Upper lobe of left lung (tissue), 6 donors: ENCODE results near the gene SH3D21. TPM values are rescaled to one million over a fixed set of nuclear protein-coding genes. Genes with fewer than 3 reads are reported as not detected.
A peak's percentile ranks its signal among the peaks of the same experiment; 100 is the strongest.

ENCODE experiments used
- ATAC-seq, 2 donors: fragments of 200-7000 bp; cut with Tn5 transposase; one replicate each; pipeline ENCODE4 v1.9.1; 2022; ENCODE audit warnings: mild to moderate bottlenecking in 2 of 2, moderate library complexity in 2 of 2; ENCODE audit not compliant: low FRiP score in 2 of 2
- DNase-seq, 2 donors: peaks; one replicate each; pipeline ENCODE4 v3.0.0-alpha.2; 2019 to 2020
- H3K27ac ChIP-seq, 4 donors: fragments of 200-600 bp; sonication (generic); one replicate each; pipeline ENCODE4 v1.5.1; 2016 to 2019
- H3K27me3 ChIP-seq, 4 donors: fragments of 200-600 bp; sonication (generic); one replicate each; pipeline ENCODE4 v1.5.1; 2017 to 2019
- H3K36me3 ChIP-seq, 4 donors: fragments of 200-600 bp; sonication (generic); one replicate each; pipeline ENCODE4 v1.5.1; 2016 to 2019
- H3K4me1 ChIP-seq, 4 donors: fragments of 200-600 bp; sonication (generic); one replicate each; pipeline ENCODE4 v1.5.1; 2018 to 2019
- H3K4me3 ChIP-seq, 4 donors: fragments of 200-600 bp; sonication (generic); one replicate each; pipeline ENCODE4 v1.5.1; 2017 to 2019; ENCODE audit warnings: mild to moderate bottlenecking in 2 of 4, moderate library complexity in 1 of 4
- H3K9me3 ChIP-seq, 4 donors: fragments of 200-600 bp; sonication (generic); one replicate each; pipeline ENCODE4 v1.5.1; 2018 to 2019
- EP300 ChIP-seq, 4 donors: sonication (generic); formaldehyde crosslinking; IDR thresholded peaks; one replicate each; pipeline ENCODE4 v1.5.1; 2017; ENCODE audit warnings: antibody characterized with exemption in 4 of 4, control low read depth in 2 of 4
- POLR2A ChIP-seq, 4 donors: fragments of 450-650 bp; IDR thresholded peaks; one replicate each; pipeline ENCODE4 v1.5.1; 2016 to 2017; ENCODE audit warnings: antibody characterized with exemption in 4 of 4, mild to moderate bottlenecking in 2 of 4
- POLR2AphosphoS5 ChIP-seq, 2 donors: sonication (generic); formaldehyde crosslinking; IDR thresholded peaks; one replicate each; pipeline ENCODE4 v1.5.1; 2017; ENCODE audit warnings: antibody characterized with exemption in 2 of 2
- WGBS, 2 donors: methylation state at CpG; one replicate each; pipeline ENCODE4 v1.1.5; 2017 to 2018; 5-methylcytosine and 5-hydroxymethylcytosine counted together
- total RNA-seq, 6 donors: library from RNA; depleted of rRNA in 4 of 6; stranded (reverse); fragments of >200 nt in 4 of 6; gene quantifications; one replicate each; pipeline versions ENCODE4 v1.1.0 to v1.2.1, GENCODE V29; 2016 to 2021
- TF ChIP-seq, protein P1 (sequence below), 6 experiments: fragments of 450-650 bp in 4 of 6; fragments of 200-600 bp in 2 of 6; sonication (generic) in 2 of 6; IDR thresholded peaks; one replicate each; pipeline ENCODE4 v1.5.1; 2016 to 2019; ENCODE audit warnings: antibody characterized with exemption in 6 of 6
- donor health status: DM: no; HTN: no; CAD: no; lungs with moderate emphysema.
- donor health status: DM: no; HTN: yes; CAD: no; lungs with severe emphysema.

SH3D21 gene
- total RNA-seq, 6 donors from 2014 or later: 4.4 to 65.0 (median 13.1) TPM

DNA sequence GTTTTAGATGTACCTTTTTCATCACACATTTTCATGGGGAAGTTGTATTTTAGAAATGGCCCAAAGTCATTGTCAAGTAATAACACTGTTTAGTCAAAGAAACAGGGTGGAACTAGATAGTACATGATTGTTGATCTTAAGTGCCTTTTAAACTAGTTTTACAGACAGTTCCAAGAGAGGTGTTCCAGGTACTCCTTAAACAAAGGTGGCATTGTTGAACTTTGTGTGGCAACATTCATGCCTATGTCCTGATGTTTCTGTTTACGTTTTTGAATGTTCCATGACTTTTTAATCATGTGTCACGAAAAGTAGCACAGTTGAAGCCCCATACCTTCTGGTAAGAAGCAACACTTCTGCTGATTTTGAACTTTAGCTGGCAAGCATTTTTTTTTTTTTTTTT is 9.1 kb upstream of the SH3D21 start:
- peaks cover 24 to 92% (median 63%) of the 10 kb centered on the region in 4 donors for H3K36me3 ChIP-seq
- H3K4me1 ChIP-seq: peaks cover 7 to 17% (median 11%) of the 10 kb centered on the region in 4 donors
- no peaks in the 10 kb centered on the region for H3K9me3 ChIP-seq
- TF ChIP-seq, protein P1, sequence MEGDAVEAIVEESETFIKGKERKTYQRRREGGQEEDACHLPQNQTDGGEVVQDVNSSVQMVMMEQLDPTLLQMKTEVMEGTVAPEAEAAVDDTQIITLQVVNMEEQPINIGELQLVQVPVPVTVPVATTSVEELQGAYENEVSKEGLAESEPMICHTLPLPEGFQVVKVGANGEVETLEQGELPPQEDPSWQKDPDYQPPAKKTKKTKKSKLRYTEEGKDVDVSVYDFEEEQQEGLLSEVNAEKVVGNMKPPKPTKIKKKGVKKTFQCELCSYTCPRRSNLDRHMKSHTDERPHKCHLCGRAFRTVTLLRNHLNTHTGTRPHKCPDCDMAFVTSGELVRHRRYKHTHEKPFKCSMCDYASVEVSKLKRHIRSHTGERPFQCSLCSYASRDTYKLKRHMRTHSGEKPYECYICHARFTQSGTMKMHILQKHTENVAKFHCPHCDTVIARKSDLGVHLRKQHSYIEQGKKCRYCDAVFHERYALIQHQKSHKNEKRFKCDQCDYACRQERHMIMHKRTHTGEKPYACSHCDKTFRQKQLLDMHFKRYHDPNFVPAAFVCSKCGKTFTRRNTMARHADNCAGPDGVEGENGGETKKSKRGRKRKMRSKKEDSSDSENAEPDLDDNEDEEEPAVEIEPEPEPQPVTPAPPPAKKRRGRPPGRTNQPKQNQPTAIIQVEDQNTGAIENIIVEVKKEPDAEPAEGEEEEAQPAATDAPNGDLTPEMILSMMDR (IDR thresholded peaks at IDR 0.05): no peak
- TF ChIP-seq POLR2AphosphoS5 (IDR thresholded peaks at IDR 0.05) (no peak), POLR2A (IDR thresholded peaks at IDR 0.05) (no peak), EP300 (IDR thresholded peaks at IDR 0.05) (no peak)
- H3K27ac ChIP-seq: peak overlapping the region in 1 of 4 donors; percentile 29
- no peak overlapping the region for H3K4me3 ChIP-seq
- H3K27me3 ChIP-seq: no peaks in the 10 kb centered on the region
- ATAC-seq: no peak
- WGBS, 2 donors: 83 to 89% methylated on average over 2 of the region's 2 CpGs
- DNase-seq: no peak

GRCh38 chr1:36298640-36299039 is 7.5 kb upstream of the SH3D21 start:
- no peak for ATAC-seq
- Histone ChIP-seq H3K4me3 (no peak overlapping the region), H3K9me3 (no peaks in the 10 kb centered on the region), H3K36me3 (peaks cover 20 to 93% (median 64%) of the 10 kb centered on the region in 4 donors), H3K27me3 (no peaks in the 10 kb centered on the region), H3K27ac (no peak overlapping the region), H3K4me1 (peaks cover 7 to 17% (median 11%) of the 10 kb centered on the region in 4 donors)
- 87 to 96% methylated on average over 5 of the region's 5 CpGs for WGBS, 2 donors
- no peak for TF ChIP-seq EP300 (IDR thresholded peaks at IDR 0.05)
- no peak for TF ChIP-seq POLR2A (IDR thresholded peaks at IDR 0.05)
- TF ChIP-seq, protein P1 (IDR thresholded peaks at IDR 0.05): no peak
- no peak for TF ChIP-seq POLR2AphosphoS5 (IDR thresholded peaks at IDR 0.05)
- no peak for DNase-seq

GRCh38 chr1:36300526-36300925 is 5.6 kb upstream of the SH3D21 start:
- H3K9me3 ChIP-seq: no peaks in the 10 kb centered on the region
- ATAC-seq (peak; percentile 15 to 48), DNase-seq (no peak)
- peaks cover 15 to 90% (median 59%) of the 10 kb centered on the region in 4 donors for H3K36me3 ChIP-seq
- H3K27ac ChIP-seq: peak overlapping the region in 3 of 4 donors; percentile 32 to 67 (median 47)
- no peak overlapping the region for H3K4me3 ChIP-seq
- 73 to 100% methylated on average over 1 of the region's 1 CpG for WGBS, 2 donors
- H3K4me1 ChIP-seq: peaks cover 7 to 21% (median 15%) of the 10 kb centered on the region in 4 donors
- TF ChIP-seq POLR2AphosphoS5 (IDR thresholded peaks at IDR 0.05) (no peak), POLR2A (IDR thresholded peaks at IDR 0.05) (no peak), EP300 (IDR thresholded peaks at IDR 0.05) (no peak)
- TF ChIP-seq, protein P1 (IDR thresholded peaks at IDR 0.05): no peak
- H3K27me3 ChIP-seq: no peaks in the 10 kb centered on the region

DNA sequence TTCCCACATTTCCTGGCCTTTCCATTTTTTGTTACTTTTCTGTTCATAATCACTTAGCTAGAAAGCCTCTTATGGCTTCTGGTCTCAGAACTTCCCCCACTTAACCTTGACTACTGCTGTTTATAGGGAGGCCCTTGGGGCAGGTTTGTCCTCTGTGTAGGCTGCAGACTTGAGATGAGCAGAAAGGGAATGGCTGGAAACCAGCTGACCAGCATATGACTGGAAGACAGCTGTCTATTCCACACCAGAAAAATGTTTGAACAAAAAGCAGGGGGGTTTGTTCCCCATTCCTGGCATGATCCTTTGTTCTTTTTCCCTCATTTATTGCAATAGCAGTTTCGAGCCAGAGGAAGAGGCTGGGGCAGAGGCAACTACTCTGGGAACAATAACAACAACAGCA is 4.9 kb upstream of the SH3D21 start:
- no peak for DNase-seq
- peak overlapping the region in 3 of 4 donors; percentile 18 to 47 (median 31) for H3K27ac ChIP-seq
- no peak for ATAC-seq
- H3K4me3 ChIP-seq: no peak overlapping the region
- TF ChIP-seq, protein P1 (IDR thresholded peaks at IDR 0.05): no peak
- TF ChIP-seq POLR2AphosphoS5 (IDR thresholded peaks at IDR 0.05): no peak
- TF ChIP-seq POLR2A (IDR thresholded peaks at IDR 0.05): no peak
- H3K4me1 ChIP-seq: peaks cover 14 to 28% (median 22%) of the 10 kb centered on the region in 4 donors
- peaks cover 15 to 83% (median 58%) of the 10 kb centered on the region in 4 donors for H3K36me3 ChIP-seq
- H3K27me3 ChIP-seq: no peaks in the 10 kb centered on the region
- H3K9me3 ChIP-seq: no peaks in the 10 kb centered on the region
- WGBS, 2 donors: 67 to 84% methylated on average over 1 of the region's 1 CpG

DNA sequence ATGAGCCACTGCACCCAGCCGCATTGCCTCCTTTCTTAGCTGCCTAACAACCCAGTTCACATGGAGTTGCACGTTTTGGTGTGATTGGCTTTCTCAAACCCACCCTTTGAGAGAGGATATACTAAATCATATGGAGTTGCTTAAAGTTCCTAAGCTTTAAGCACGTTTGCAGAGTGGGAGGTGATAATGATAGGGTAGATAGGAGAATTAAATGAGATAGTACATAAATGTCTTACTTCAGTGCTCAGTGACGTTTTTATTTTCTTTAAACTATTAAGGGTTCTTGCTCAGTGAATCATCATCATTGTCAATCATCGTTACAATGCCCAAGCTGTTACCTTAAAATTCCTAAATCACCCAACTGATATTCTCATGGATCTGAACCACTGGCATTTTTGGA is 2.9 kb upstream of the SH3D21 start:
- peaks cover 15 to 63% (median 49%) of the 10 kb centered on the region in 4 donors for H3K36me3 ChIP-seq
- no peak overlapping the region for H3K27ac ChIP-seq
- DNase-seq (no peak), ATAC-seq (no peak)
- no peaks in the 10 kb centered on the region for H3K9me3 ChIP-seq
- no peak overlapping the region for H3K4me3 ChIP-seq
- no peaks in the 10 kb centered on the region for H3K27me3 ChIP-seq
- peaks cover 20 to 40% (median 35%) of the 10 kb centered on the region in 4 donors for H3K4me1 ChIP-seq
- 80 to 85% methylated on average over 5 of the region's 5 CpGs for WGBS, 2 donors
- TF ChIP-seq POLR2A (IDR thresholded peaks at IDR 0.05) (no peak), POLR2AphosphoS5 (IDR thresholded peaks at IDR 0.05) (no peak), EP300 (IDR thresholded peaks at IDR 0.05) (no peak)
- TF ChIP-seq, protein P1 (IDR thresholded peaks at IDR 0.05): no peak
